GM19351 (cell line): ENCODE measurements around the gene SGIP1.
"Not testable (repeated sequence)": the region's sequence is repeated elsewhere in the genome, so short reads cannot be mapped to it uniquely, and the experiment has no call there.

ENCODE experiments used
- ATAC-seq: cut with Tn5 transposase; IDR thresholded peaks from one replicate; pipeline ENCODE4 v1.9.1; 2021; ENCODE audit warnings: mild to moderate bottlenecking, moderate library complexity; ENCODE audit not compliant: unreplicated experiment

Gene SGIP1

GRCh38 chr1:66795839-66796238 lies 261.9 kb downstream of the SGIP1 start:
- ATAC-seq = not testable (repeated sequence)
